ENCODE data around the gene TWF2.
A peak's percentile ranks its signal among the peaks of the same experiment; 100 is the strongest.

Gene TWF2

GRCh38 chr3:52222319-52223221 lies 16.4 kb downstream of the TWF2 start:
- DNase-seq (ENCODE audit: low read depth) = no peak

- DNase-seq (ENCODE audit: low read depth) = no peak
Measured at GRCh38 chr3:52221563-52222318, 17.2 kb downstream of the TWF2 start.

- DNase-seq (ENCODE audit: low read depth) = no peak
Measured at GRCh38 chr3:52221141-52221562, 17.8 kb downstream of the TWF2 start.

- peak; percentile 77 for DNase-seq (ENCODE audit: low read depth)
Measured at GRCh38 chr3:52220380-52221026, 18.5 kb downstream of the TWF2 start.

GRCh38 chr3:52218937-52219650 lies 19.9 kb downstream of the TWF2 start:
- DNase-seq (ENCODE audit: low read depth) = no peak

- DNase-seq (ENCODE audit: low read depth) = no peak
Measured at GRCh38 chr3:52218454-52218853, 20.5 kb downstream of the TWF2 start.

- DNase-seq (ENCODE audit: low read depth) = no peak
Measured at GRCh38 chr3:52218026-52218425, 20.9 kb downstream of the TWF2 start.

- no peak for DNase-seq (ENCODE audit: low read depth)
Measured at GRCh38 chr3:52217409-52217805, 21.6 kb downstream of the TWF2 start.

- DNase-seq (ENCODE audit: low read depth) = peak; percentile 60
Measured at GRCh38 chr3:52216585-52217408, 22.2 kb downstream of the TWF2 start.

- DNase-seq (ENCODE audit: low read depth) = no peak
Measured at GRCh38 chr3:52215351-52215750, 23.6 kb downstream of the TWF2 start.

GRCh38 chr3:52213901-52214300 lies 25.1 kb downstream of the TWF2 start:
- no peak for DNase-seq (ENCODE audit: low read depth)

- no peak for DNase-seq (ENCODE audit: low read depth)
Measured at GRCh38 chr3:52213005-52213404, 26.0 kb downstream of the TWF2 start.

- no peak for DNase-seq (ENCODE audit: low read depth)
Measured at GRCh38 chr3:52211268-52211891, 27.6 kb downstream of the TWF2 start.

- DNase-seq (ENCODE audit: low read depth) = no peak
Measured at GRCh38 chr3:52210550-52211046, 28.4 kb downstream of the TWF2 start.

- no peak for DNase-seq (ENCODE audit: low read depth)
Measured at GRCh38 chr3:52210037-52210436, 28.9 kb downstream of the TWF2 start.

- DNase-seq (ENCODE audit: low read depth) = no peak
Measured at GRCh38 chr3:52208556-52208955, 30.4 kb downstream of the TWF2 start.

- no peak for DNase-seq (ENCODE audit: low read depth)
Measured at GRCh38 chr3:52205727-52206372, 33.1 kb downstream of the TWF2 start.

- DNase-seq (ENCODE audit: low read depth) = no peak
Measured at GRCh38 chr3:52204337-52205073, 34.5 kb downstream of the TWF2 start.

- DNase-seq (ENCODE audit: low read depth) = no peak
Measured at GRCh38 chr3:52203701-52204100, 35.3 kb downstream of the TWF2 start.
